ENCODE measurements around the gene DOK3.

- TF ChIP-seq, protein P1, sequence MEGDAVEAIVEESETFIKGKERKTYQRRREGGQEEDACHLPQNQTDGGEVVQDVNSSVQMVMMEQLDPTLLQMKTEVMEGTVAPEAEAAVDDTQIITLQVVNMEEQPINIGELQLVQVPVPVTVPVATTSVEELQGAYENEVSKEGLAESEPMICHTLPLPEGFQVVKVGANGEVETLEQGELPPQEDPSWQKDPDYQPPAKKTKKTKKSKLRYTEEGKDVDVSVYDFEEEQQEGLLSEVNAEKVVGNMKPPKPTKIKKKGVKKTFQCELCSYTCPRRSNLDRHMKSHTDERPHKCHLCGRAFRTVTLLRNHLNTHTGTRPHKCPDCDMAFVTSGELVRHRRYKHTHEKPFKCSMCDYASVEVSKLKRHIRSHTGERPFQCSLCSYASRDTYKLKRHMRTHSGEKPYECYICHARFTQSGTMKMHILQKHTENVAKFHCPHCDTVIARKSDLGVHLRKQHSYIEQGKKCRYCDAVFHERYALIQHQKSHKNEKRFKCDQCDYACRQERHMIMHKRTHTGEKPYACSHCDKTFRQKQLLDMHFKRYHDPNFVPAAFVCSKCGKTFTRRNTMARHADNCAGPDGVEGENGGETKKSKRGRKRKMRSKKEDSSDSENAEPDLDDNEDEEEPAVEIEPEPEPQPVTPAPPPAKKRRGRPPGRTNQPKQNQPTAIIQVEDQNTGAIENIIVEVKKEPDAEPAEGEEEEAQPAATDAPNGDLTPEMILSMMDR (optimal IDR thresholded peaks at IDR 0.05 in 1 of 3, IDR thresholded peaks at IDR 0.05 in 1 of 3, conservative IDR thresholded peaks at IDR 0.05 in 1 of 3; ENCODE audit: extremely low read depth in 1 of 3, insufficient read depth in 2 of 3, low read length in 3 of 3) = no peak
- TF ChIP-seq EZH2 (IDR thresholded peaks at IDR 0.05; ENCODE audit: low read length) = no peak
These were observed 30.6 kb downstream of the DOK3 start for GRCh38 chr5:177478711-177479646.
